ENCODE data around the gene GSDME.

DNA sequence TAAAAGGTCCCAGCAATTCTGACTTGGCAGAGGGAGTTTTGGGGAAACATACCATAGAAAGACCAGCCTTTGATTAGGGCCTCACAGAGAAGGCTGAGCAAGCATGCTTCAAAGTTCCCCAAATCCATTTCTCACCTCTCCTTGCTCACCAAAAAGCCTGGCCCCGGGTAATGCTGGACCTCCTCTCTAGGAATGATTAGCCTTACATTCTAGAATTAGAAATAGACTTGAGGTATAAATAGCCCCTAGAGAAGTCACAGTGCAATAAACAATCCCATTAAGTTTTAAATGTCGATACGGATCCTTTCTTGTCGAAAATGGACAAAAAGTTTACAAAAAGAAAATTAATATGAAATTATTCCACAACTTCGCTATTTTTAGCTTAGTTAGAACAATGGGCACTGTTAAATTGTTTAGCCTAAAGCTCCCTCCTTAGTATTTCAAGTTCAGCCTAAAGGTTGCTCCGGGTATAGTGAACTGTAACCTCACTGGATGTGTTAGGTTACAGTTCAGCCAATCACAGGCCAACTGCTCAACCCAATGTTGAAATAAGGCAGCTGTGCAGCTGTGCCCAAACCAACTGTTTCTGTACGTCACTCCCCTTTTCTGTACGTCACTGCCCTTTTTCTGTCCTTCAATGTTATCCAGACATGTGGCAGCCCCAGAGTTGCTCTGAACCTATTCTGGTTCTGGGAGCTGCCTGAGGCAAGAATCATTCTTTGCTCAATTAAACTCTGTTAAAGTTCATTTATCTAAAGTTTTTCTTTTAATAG, 7.9 kb upstream of the GSDME start:
- TF ChIP-seq POLR2A (IDR thresholded peaks at IDR 0.05), result no peak
- TF ChIP-seq, protein P1, sequence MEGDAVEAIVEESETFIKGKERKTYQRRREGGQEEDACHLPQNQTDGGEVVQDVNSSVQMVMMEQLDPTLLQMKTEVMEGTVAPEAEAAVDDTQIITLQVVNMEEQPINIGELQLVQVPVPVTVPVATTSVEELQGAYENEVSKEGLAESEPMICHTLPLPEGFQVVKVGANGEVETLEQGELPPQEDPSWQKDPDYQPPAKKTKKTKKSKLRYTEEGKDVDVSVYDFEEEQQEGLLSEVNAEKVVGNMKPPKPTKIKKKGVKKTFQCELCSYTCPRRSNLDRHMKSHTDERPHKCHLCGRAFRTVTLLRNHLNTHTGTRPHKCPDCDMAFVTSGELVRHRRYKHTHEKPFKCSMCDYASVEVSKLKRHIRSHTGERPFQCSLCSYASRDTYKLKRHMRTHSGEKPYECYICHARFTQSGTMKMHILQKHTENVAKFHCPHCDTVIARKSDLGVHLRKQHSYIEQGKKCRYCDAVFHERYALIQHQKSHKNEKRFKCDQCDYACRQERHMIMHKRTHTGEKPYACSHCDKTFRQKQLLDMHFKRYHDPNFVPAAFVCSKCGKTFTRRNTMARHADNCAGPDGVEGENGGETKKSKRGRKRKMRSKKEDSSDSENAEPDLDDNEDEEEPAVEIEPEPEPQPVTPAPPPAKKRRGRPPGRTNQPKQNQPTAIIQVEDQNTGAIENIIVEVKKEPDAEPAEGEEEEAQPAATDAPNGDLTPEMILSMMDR (IDR thresholded peaks at IDR 0.05), result no peak
